LNCAP (cell line): ENCODE results near the gene HOXB2.

ENCODE experiments used
- CTCF ChIP-seq: fragments of 450-650 bp; IDR thresholded peaks from 2 replicates; pipeline ENCODE4 v1.5.1; 2017; ENCODE audit warnings: mild to moderate bottlenecking

Gene HOXB2

GRCh38 chr17:48556229-48556575 is 11.3 kb upstream of the HOXB2 start:
- no peak for TF ChIP-seq CTCF

GRCh38 chr17:48555258-48556228 is 10.6 kb upstream of the HOXB2 start:
- TF ChIP-seq CTCF: no peak

DNA sequence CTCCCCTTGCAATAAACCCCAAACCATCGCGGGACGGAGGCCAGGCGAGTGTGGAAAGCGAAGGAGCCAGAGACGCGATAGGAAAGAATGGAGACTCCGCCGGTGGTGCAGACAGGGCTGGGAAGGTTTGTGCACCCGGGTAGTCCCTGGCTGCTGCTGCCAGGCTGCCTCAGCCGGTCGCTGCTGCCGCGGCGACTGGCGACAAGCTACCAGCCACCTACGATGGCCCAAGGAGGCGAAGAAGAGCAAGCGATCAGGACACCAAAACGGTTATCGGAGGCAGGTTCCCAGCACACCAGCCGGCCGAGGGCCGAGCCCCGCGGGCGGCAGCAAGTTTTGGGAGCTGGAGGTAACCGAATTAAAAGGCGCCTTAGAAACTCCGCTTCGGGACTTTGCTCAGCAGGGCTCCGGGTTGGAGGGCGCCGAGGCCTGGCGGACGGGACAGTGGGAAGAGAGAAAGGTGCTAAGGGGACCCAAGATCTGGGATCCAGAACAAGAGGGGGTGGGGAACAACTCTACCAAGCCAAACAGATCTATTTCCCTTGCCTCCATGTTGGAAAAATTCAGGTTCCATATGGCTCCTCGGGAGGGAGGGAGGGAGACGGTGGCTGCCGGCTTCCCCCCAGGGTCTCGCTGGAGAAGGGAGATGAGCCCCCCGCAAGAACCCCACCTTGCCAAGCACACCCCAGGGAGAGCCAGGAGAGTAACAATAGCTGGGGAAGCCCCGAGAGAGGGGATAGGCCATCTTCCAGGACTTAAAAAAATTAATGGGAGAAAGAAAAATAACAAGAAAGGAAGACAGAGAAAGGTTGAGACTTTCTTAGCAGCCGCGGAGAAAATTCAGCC is 9.7 kb upstream of the HOXB2 start:
- no peak for TF ChIP-seq CTCF

GRCh38 chr17:48553826-48554225 is 8.9 kb upstream of the HOXB2 start:
- no peak for TF ChIP-seq CTCF

DNA sequence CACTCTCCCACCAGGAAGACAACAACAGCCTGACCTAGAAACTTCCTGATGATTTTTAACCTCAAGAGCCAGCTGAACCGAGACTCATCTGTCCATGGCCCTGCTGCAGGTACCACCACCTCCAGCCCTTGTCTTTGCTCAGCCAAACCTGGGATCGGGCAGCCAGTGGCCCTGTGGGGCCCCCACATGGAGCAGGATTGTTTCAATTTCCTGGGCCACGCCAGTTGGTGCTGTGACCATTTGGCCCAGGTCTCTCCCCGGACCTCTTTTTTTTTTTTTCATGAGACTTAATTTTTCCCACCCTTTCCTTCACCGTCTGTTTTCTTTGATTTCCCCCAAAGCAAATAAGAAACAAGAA is 8.3 kb upstream of the HOXB2 start:
- TF ChIP-seq CTCF: no peak

- TF ChIP-seq CTCF: no peak
Measured at GRCh38 chr17:48552466-48553189, 7.7 kb upstream of the HOXB2 start.
